Tibial nerve (tissue), 4 donors: ENCODE measurements around the gene TCEA3.

Experiments used
- CTCF ChIP-seq, 5 experiments: fragments of 200-600 bp in 3 of 5; fragments of 450-650 bp in 2 of 5; sonication (generic) in 3 of 5; IDR thresholded peaks; one replicate each; pipeline ENCODE4 v1.5.1; 2016 to 2019; ENCODE audit warnings: antibody characterized with exemption in 5 of 5, mild to moderate bottlenecking in 3 of 5, moderate library complexity in 2 of 5
- EP300 ChIP-seq, 2 donors: sonication (generic); formaldehyde crosslinking; IDR thresholded peaks; one replicate each; pipeline ENCODE4 v1.6.1; 2017; ENCODE audit warnings: antibody characterized with exemption in 2 of 2, mild to moderate bottlenecking in 1 of 2
- POLR2A ChIP-seq, 2 donors: fragments of 450-650 bp; IDR thresholded peaks; one replicate each; pipeline ENCODE4 v1.6.1; 2017; ENCODE audit warnings: antibody characterized with exemption in 2 of 2, mild to moderate bottlenecking in 2 of 2, moderate library complexity in 2 of 2

GRCh38 chr1:23339632-23340031 is 84.9 kb downstream of the TCEA3 start:
- TF ChIP-seq POLR2A (IDR thresholded peaks at IDR 0.05) (no peak), CTCF (IDR thresholded peaks at IDR 0.05) (no peak), EP300 (IDR thresholded peaks at IDR 0.05) (no peak)
